ENCODE measurements around the gene ARFGAP3. TPM values are rescaled to one million over a fixed set of nuclear protein-coding genes. Genes with fewer than 3 reads are reported as not detected.

ARFGAP3 gene
- total RNA-seq, 1 experiment from 2014 or later, result 23.1 TPM

- DNase-seq (ENCODE audit: extremely low read depth, low read depth), result no peak
Measured at GRCh38 chr22:42866100-42866499, 9.0 kb upstream of the ARFGAP3 start.

- DNase-seq (ENCODE audit: extremely low read depth, low read depth), result no peak
Measured at GRCh38 chr22:42865536-42865935, 8.5 kb upstream of the ARFGAP3 start.

- DNase-seq (ENCODE audit: extremely low read depth, low read depth), result no peak
Measured at GRCh38 chr22:42863349-42863961, 6.4 kb upstream of the ARFGAP3 start.

- no peak for DNase-seq (ENCODE audit: extremely low read depth, low read depth)
Measured at GRCh38 chr22:42862045-42862734, 5.1 kb upstream of the ARFGAP3 start.

- DNase-seq (ENCODE audit: extremely low read depth, low read depth), result no peak
Measured at GRCh38 chr22:42860968-42861367, 3.9 kb upstream of the ARFGAP3 start.

- no peak for DNase-seq (ENCODE audit: extremely low read depth, low read depth)
Measured at GRCh38 chr22:42857845-42858481, 890 bp upstream of the ARFGAP3 start.

GRCh38 chr22:42856179-42856864 lies 751 bp downstream of the ARFGAP3 start:
- no peak for DNase-seq (ENCODE audit: extremely low read depth, low read depth)

- no peak for DNase-seq (ENCODE audit: extremely low read depth, low read depth)
Measured at GRCh38 chr22:42855721-42856120, 1.4 kb downstream of the ARFGAP3 start.

- DNase-seq (ENCODE audit: extremely low read depth, low read depth), result no peak
Measured at GRCh38 chr22:42855211-42855610, 1.9 kb downstream of the ARFGAP3 start.

- DNase-seq (ENCODE audit: extremely low read depth, low read depth), result no peak
Measured at GRCh38 chr22:42848941-42849550, 8.0 kb downstream of the ARFGAP3 start.

- DNase-seq (ENCODE audit: extremely low read depth, low read depth), result no peak
Measured at GRCh38 chr22:42847110-42847509, 10.0 kb downstream of the ARFGAP3 start.

GRCh38 chr22:42844756-42845155 lies 12.3 kb downstream of the ARFGAP3 start:
- no peak for DNase-seq (ENCODE audit: extremely low read depth, low read depth)

GRCh38 chr22:42842658-42843370 lies 14.3 kb downstream of the ARFGAP3 start:
- no peak for DNase-seq (ENCODE audit: extremely low read depth, low read depth)

- no peak for DNase-seq (ENCODE audit: extremely low read depth, low read depth)
Measured at GRCh38 chr22:42841444-42841843, 15.6 kb downstream of the ARFGAP3 start.

- DNase-seq (ENCODE audit: extremely low read depth, low read depth), result no peak
Measured at GRCh38 chr22:42837556-42837955, 19.5 kb downstream of the ARFGAP3 start.

GRCh38 chr22:42836026-42836425 lies 21.0 kb downstream of the ARFGAP3 start:
- no peak for DNase-seq (ENCODE audit: extremely low read depth, low read depth)

GRCh38 chr22:42834177-42834949 lies 22.7 kb downstream of the ARFGAP3 start:
- no peak for DNase-seq (ENCODE audit: extremely low read depth, low read depth)

- DNase-seq (ENCODE audit: extremely low read depth, low read depth), result no peak
Measured at GRCh38 chr22:42833104-42833503, 24.0 kb downstream of the ARFGAP3 start.

GRCh38 chr22:42831712-42832111 lies 25.4 kb downstream of the ARFGAP3 start:
- DNase-seq (ENCODE audit: extremely low read depth, low read depth), result no peak

- DNase-seq (ENCODE audit: extremely low read depth, low read depth), result no peak
Measured at GRCh38 chr22:42830161-42830560, 26.9 kb downstream of the ARFGAP3 start.
